ENCODE measurements around the gene MEGF11. TPM values are rescaled to one million over a fixed set of nuclear protein-coding genes. Genes with fewer than 3 reads are reported as not detected.

The MEGF11 gene
- total RNA-seq, 6 experiments from 2014 or later: not detected

GRCh38 chr15:66019368-66019767 lies 234.2 kb downstream of the MEGF11 start:
- 50% methylated on average over 8 of the region's 11 CpGs for WGBS (ENCODE audit: insufficient coverage, low coverage, low lambda C conversion rate, missing lambda C conversion rate)
- H3K27me3 ChIP-seq: no peaks in the 10 kb centered on the region

DNA sequence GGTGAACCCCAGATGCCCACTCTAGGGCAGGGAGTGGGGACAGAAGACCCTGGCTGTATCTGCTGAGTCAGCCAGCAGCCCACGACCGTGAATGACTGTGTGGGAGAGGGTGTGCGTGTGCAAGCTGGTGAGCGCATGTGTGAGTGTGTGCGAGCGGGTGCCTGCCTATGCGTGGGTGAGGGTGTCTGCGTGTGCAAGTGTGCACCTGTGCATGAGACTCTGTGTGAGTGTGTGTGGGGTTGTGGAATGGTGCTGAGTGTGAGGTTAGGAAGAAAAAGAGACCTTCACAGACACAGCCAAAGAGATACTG lies 235.1 kb downstream of the MEGF11 start:
- H3K9me3 ChIP-seq: no peaks in the 10 kb centered on the region
- ATAC-seq (peak in 1 of 4 donors; percentile 19), DNase-seq (no peak)
- 73% methylated on average over 8 of the region's 8 CpGs for WGBS (ENCODE audit: insufficient coverage, low coverage, low lambda C conversion rate, missing lambda C conversion rate)
- no peaks in the 10 kb centered on the region for H3K27me3 ChIP-seq
- H3K36me3 ChIP-seq: no peaks in the 10 kb centered on the region
- H3K27ac ChIP-seq: no peak overlapping the region
- TF ChIP-seq, protein P1, sequence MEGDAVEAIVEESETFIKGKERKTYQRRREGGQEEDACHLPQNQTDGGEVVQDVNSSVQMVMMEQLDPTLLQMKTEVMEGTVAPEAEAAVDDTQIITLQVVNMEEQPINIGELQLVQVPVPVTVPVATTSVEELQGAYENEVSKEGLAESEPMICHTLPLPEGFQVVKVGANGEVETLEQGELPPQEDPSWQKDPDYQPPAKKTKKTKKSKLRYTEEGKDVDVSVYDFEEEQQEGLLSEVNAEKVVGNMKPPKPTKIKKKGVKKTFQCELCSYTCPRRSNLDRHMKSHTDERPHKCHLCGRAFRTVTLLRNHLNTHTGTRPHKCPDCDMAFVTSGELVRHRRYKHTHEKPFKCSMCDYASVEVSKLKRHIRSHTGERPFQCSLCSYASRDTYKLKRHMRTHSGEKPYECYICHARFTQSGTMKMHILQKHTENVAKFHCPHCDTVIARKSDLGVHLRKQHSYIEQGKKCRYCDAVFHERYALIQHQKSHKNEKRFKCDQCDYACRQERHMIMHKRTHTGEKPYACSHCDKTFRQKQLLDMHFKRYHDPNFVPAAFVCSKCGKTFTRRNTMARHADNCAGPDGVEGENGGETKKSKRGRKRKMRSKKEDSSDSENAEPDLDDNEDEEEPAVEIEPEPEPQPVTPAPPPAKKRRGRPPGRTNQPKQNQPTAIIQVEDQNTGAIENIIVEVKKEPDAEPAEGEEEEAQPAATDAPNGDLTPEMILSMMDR (IDR thresholded peaks at IDR 0.05): no peak
- TF ChIP-seq POLR2A (IDR thresholded peaks at IDR 0.05): no peak
- H3K4me3 ChIP-seq: no peak overlapping the region
- H3K4me1 ChIP-seq: no peaks in the 10 kb centered on the region
- intact Hi-C loops (cut with DNase I): loop anchor here in 1 of 2 donors (10.0 kb wide), 1 partner anchor 56 kb away; no protein-coding TSS in a partner anchor

More at GRCh38 chr15:66019368-66019767, 234.2 kb downstream of the MEGF11 start:
- H3K9me3 ChIP-seq: no peaks in the 10 kb centered on the region
- intact Hi-C loops (cut with DNase I): loop anchor here in 1 of 2 donors (10.0 kb wide), 1 partner anchor 55 kb away; no protein-coding TSS in a partner anchor
- TF ChIP-seq, protein P1 (IDR thresholded peaks at IDR 0.05): no peak
- no peak for TF ChIP-seq POLR2A (IDR thresholded peaks at IDR 0.05)
- DNase-seq: no peak
- H3K27ac ChIP-seq: no peak overlapping the region
- no peak overlapping the region for H3K4me3 ChIP-seq
- H3K4me1 ChIP-seq: no peaks in the 10 kb centered on the region
- no peaks in the 10 kb centered on the region for H3K36me3 ChIP-seq
- no peak for ATAC-seq

- peak in 1 of 4 donors; percentile 10 for ATAC-seq
- H3K36me3 ChIP-seq: no peaks in the 10 kb centered on the region
- intact Hi-C loops (cut with DNase I): loop anchor here in 1 of 2 donors (10.0 kb wide), 1 partner anchor 57 kb away; no protein-coding TSS in a partner anchor
- 43% methylated on average over 3 of the region's 10 CpGs for WGBS (ENCODE audit: insufficient coverage, low coverage, low lambda C conversion rate, missing lambda C conversion rate)
- no peaks in the 10 kb centered on the region for H3K4me1 ChIP-seq
- no peak overlapping the region for H3K4me3 ChIP-seq
- no peak overlapping the region for H3K27ac ChIP-seq
- no peak for DNase-seq
- no peaks in the 10 kb centered on the region for H3K27me3 ChIP-seq
- H3K9me3 ChIP-seq: no peaks in the 10 kb centered on the region
- no peak for TF ChIP-seq POLR2A (IDR thresholded peaks at IDR 0.05)
- TF ChIP-seq, protein P1 (IDR thresholded peaks at IDR 0.05): no peak
Measured at GRCh38 chr15:66017792-66018487, 235.6 kb downstream of the MEGF11 start.

DNA sequence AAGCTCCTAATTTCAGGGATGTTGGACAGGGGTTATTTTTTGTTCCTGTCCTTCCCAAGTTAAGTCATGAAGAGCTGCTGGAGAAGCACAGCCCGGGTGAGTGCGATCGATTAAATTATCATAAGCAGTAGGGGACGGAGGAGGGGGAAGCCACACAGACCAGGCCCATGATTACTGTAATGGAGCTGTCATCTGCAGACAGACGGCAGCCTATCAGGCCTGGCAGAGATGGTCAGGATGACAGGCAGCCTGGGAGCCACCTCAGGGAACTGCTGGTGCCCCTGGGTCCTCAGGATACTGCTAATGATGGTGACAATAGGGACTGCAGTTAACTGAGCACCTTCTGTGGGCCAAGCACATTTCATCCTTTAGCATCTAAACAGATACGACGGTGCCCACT lies 236.6 kb downstream of the MEGF11 start:
- H3K4me1 ChIP-seq: no peaks in the 10 kb centered on the region
- ATAC-seq (no peak), DNase-seq (no peak)
- H3K27ac ChIP-seq: no peak overlapping the region
- H3K4me3 ChIP-seq: no peak overlapping the region
- H3K36me3 ChIP-seq: no peaks in the 10 kb centered on the region
- WGBS (ENCODE audit: insufficient coverage, low coverage, low lambda C conversion rate, missing lambda C conversion rate): 50% methylated on average over 7 of the region's 7 CpGs
- intact Hi-C loops (cut with DNase I): loop anchor here in 1 of 2 donors (10.0 kb wide), 1 partner anchor 58 kb away; no protein-coding TSS in a partner anchor
- no peak for TF ChIP-seq POLR2A (IDR thresholded peaks at IDR 0.05)
- TF ChIP-seq, protein P1 (IDR thresholded peaks at IDR 0.05): no peak
- no peaks in the 10 kb centered on the region for H3K9me3 ChIP-seq
- no peaks in the 10 kb centered on the region for H3K27me3 ChIP-seq

Measured in right lobe of liver (tissue), 6 donors.